IPS-18a (cell line): ENCODE data around the gene ARL15.

ENCODE experiments used
- H3K27ac ChIP-seq: one replicate; pipeline ENCODE4 v1.5.1; 2013; ENCODE audit warnings: low read length
- H3K27me3 ChIP-seq: one replicate; pipeline ENCODE4 v1.6.1; 2013; ENCODE audit warnings: mild to moderate bottlenecking, low read length; ENCODE audit not compliant: control insufficient read depth, insufficient read depth
- H3K36me3 ChIP-seq: one replicate; pipeline ENCODE4 v1.6.1; 2013; ENCODE audit warnings: low read depth, low read length; ENCODE audit not compliant: control insufficient read depth
- H3K4me1 ChIP-seq: one replicate; pipeline ENCODE4 v1.6.1; 2013; ENCODE audit warnings: low read depth, low read length; ENCODE audit not compliant: control insufficient read depth
- H3K4me3 ChIP-seq: one replicate; pipeline ENCODE4 v1.5.1; 2013; ENCODE audit warnings: low read length
- H3K9ac ChIP-seq: one replicate; pipeline ENCODE4 v1.6.1; 2013; ENCODE audit warnings: mild to moderate bottlenecking, low read length, moderate library complexity
- H3K9me3 ChIP-seq: one replicate; pipeline ENCODE4 v1.6.1; 2013; ENCODE audit warnings: low read depth, low read length; ENCODE audit not compliant: control insufficient read depth

The ARL15 gene

GRCh38 chr5:54301220-54301619 lies 9.2 kb downstream of the ARL15 start:
- Histone ChIP-seq H3K36me3 (no peaks in the 10 kb centered on the region), H3K27ac (no peak overlapping the region), H3K4me3 (no peak overlapping the region), H3K27me3 (no peaks in the 10 kb centered on the region), H3K9me3 (no peaks in the 10 kb centered on the region), H3K9ac (no peak overlapping the region), H3K4me1 (peaks cover 21% of the 10 kb centered on the region)

- H3K27me3 ChIP-seq = no peaks in the 10 kb centered on the region
- no peak overlapping the region for H3K27ac ChIP-seq
- no peak overlapping the region for H3K9ac ChIP-seq
- H3K4me3 ChIP-seq = no peak overlapping the region
- peaks cover 12% of the 10 kb centered on the region for H3K4me1 ChIP-seq
- H3K36me3 ChIP-seq = no peaks in the 10 kb centered on the region
- H3K9me3 ChIP-seq = no peaks in the 10 kb centered on the region
These were observed 11.4 kb downstream of the ARL15 start for GRCh38 chr5:54298947-54299346.

GRCh38 chr5:54296386-54296785 lies 14.0 kb downstream of the ARL15 start:
- no peak overlapping the region for H3K4me3 ChIP-seq
- no peaks in the 10 kb centered on the region for H3K9me3 ChIP-seq
- H3K27ac ChIP-seq = no peak overlapping the region
- no peaks in the 10 kb centered on the region for H3K36me3 ChIP-seq
- H3K27me3 ChIP-seq = no peaks in the 10 kb centered on the region
- no peak overlapping the region for H3K9ac ChIP-seq
- peaks cover 10% of the 10 kb centered on the region for H3K4me1 ChIP-seq

- no peak overlapping the region for H3K9ac ChIP-seq
- no peak overlapping the region for H3K27ac ChIP-seq
- no peak overlapping the region for H3K4me3 ChIP-seq
- no peaks in the 10 kb centered on the region for H3K9me3 ChIP-seq
- no peaks in the 10 kb centered on the region for H3K27me3 ChIP-seq
- no peaks in the 10 kb centered on the region for H3K36me3 ChIP-seq
- H3K4me1 ChIP-seq = peaks cover 10% of the 10 kb centered on the region
These were observed 14.6 kb downstream of the ARL15 start for GRCh38 chr5:54295651-54296276.

- no peaks in the 10 kb centered on the region for H3K36me3 ChIP-seq
- H3K9ac ChIP-seq = no peak overlapping the region
- H3K9me3 ChIP-seq = no peaks in the 10 kb centered on the region
- H3K27me3 ChIP-seq = no peaks in the 10 kb centered on the region
- no peak overlapping the region for H3K4me3 ChIP-seq
- H3K27ac ChIP-seq = no peak overlapping the region
- H3K4me1 ChIP-seq = peaks cover 13% of the 10 kb centered on the region
These were observed 16.2 kb downstream of the ARL15 start for GRCh38 chr5:54294097-54294667.

- H3K4me3 ChIP-seq = no peak overlapping the region
- no peak overlapping the region for H3K27ac ChIP-seq
- no peak overlapping the region for H3K9ac ChIP-seq
- no peaks in the 10 kb centered on the region for H3K27me3 ChIP-seq
- H3K4me1 ChIP-seq = peaks cover 13% of the 10 kb centered on the region
- no peaks in the 10 kb centered on the region for H3K9me3 ChIP-seq
- no peaks in the 10 kb centered on the region for H3K36me3 ChIP-seq
These were observed 17.5 kb downstream of the ARL15 start for GRCh38 chr5:54292866-54293265.

- no peaks in the 10 kb centered on the region for H3K27me3 ChIP-seq
- no peak overlapping the region for H3K9ac ChIP-seq
- no peak overlapping the region for H3K4me3 ChIP-seq
- peaks cover 11% of the 10 kb centered on the region for H3K4me1 ChIP-seq
- H3K27ac ChIP-seq = no peak overlapping the region
- no peaks in the 10 kb centered on the region for H3K9me3 ChIP-seq
- no peaks in the 10 kb centered on the region for H3K36me3 ChIP-seq
These were observed 18.9 kb downstream of the ARL15 start for GRCh38 chr5:54291498-54291897.

- Histone ChIP-seq H3K27me3 (no peaks in the 10 kb centered on the region), H3K36me3 (no peaks in the 10 kb centered on the region), H3K27ac (no peak overlapping the region), H3K4me1 (peaks cover 16% of the 10 kb centered on the region), H3K9ac (no peak overlapping the region), H3K9me3 (no peaks in the 10 kb centered on the region), H3K4me3 (no peak overlapping the region)
These were observed 20.6 kb downstream of the ARL15 start for GRCh38 chr5:54289769-54290168.

- no peak overlapping the region for H3K27ac ChIP-seq
- no peaks in the 10 kb centered on the region for H3K27me3 ChIP-seq
- H3K4me3 ChIP-seq = no peak overlapping the region
- H3K4me1 ChIP-seq = peaks cover 16% of the 10 kb centered on the region
- H3K36me3 ChIP-seq = no peaks in the 10 kb centered on the region
- H3K9ac ChIP-seq = no peak overlapping the region
- H3K9me3 ChIP-seq = no peaks in the 10 kb centered on the region
These were observed 21.7 kb downstream of the ARL15 start for GRCh38 chr5:54288568-54289217.

GRCh38 chr5:54285686-54286085 lies 24.7 kb downstream of the ARL15 start:
- Histone ChIP-seq H3K9me3 (no peaks in the 10 kb centered on the region), H3K27ac (no peak overlapping the region), H3K36me3 (no peaks in the 10 kb centered on the region)

GRCh38 chr5:54284586-54284985 lies 25.8 kb downstream of the ARL15 start:
- no peaks in the 10 kb centered on the region for H3K36me3 ChIP-seq
- no peak overlapping the region for H3K4me3 ChIP-seq
- H3K9me3 ChIP-seq = no peaks in the 10 kb centered on the region
- H3K27ac ChIP-seq = no peak overlapping the region
- peaks cover 10% of the 10 kb centered on the region for H3K4me1 ChIP-seq
- no peaks in the 10 kb centered on the region for H3K27me3 ChIP-seq
- H3K9ac ChIP-seq = no peak overlapping the region

More at GRCh38 chr5:54285686-54286085, 24.7 kb downstream of the ARL15 start:
- H3K27me3 ChIP-seq = no peaks in the 10 kb centered on the region
- peaks cover 13% of the 10 kb centered on the region for H3K4me1 ChIP-seq
- no peak overlapping the region for H3K4me3 ChIP-seq
- no peak overlapping the region for H3K9ac ChIP-seq

- Histone ChIP-seq H3K4me1 (peaks cover 10% of the 10 kb centered on the region), H3K9ac (no peak overlapping the region), H3K27me3 (no peaks in the 10 kb centered on the region), H3K9me3 (no peaks in the 10 kb centered on the region), H3K36me3 (no peaks in the 10 kb centered on the region), H3K4me3 (no peak overlapping the region), H3K27ac (no peak overlapping the region)
These were observed 27.5 kb downstream of the ARL15 start for GRCh38 chr5:54282876-54283275.
